Measurements from ENCODE around the gene CDH23.

DNA sequence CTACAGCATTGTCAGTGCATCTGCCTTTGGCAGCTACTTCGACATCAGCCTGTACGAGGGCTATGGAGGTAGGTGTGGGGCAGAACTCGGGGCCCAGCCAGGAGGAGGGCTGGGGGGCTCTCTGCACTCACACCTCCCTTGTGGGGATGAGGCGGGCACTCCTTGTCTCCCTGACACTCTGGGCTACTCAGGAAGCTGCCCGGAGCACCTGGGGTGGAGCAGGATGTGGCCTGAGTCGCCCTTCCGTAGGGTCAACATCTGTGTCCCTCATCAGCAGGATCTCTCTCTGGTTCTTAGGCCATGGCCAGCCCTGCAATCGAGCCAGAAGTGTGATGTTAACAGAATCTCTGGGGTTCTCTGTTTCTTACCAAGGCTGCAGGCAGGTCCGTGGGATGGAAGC is 282.7 kb downstream of the CDH23 start:
- no peak for TF ChIP-seq POLR2A (IDR thresholded peaks at IDR 0.05)
- TF ChIP-seq, protein P1, sequence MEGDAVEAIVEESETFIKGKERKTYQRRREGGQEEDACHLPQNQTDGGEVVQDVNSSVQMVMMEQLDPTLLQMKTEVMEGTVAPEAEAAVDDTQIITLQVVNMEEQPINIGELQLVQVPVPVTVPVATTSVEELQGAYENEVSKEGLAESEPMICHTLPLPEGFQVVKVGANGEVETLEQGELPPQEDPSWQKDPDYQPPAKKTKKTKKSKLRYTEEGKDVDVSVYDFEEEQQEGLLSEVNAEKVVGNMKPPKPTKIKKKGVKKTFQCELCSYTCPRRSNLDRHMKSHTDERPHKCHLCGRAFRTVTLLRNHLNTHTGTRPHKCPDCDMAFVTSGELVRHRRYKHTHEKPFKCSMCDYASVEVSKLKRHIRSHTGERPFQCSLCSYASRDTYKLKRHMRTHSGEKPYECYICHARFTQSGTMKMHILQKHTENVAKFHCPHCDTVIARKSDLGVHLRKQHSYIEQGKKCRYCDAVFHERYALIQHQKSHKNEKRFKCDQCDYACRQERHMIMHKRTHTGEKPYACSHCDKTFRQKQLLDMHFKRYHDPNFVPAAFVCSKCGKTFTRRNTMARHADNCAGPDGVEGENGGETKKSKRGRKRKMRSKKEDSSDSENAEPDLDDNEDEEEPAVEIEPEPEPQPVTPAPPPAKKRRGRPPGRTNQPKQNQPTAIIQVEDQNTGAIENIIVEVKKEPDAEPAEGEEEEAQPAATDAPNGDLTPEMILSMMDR (IDR thresholded peaks at IDR 0.05): no peak

Data from adrenal gland (tissue), 5 donors.